AG09319 (cell line): ENCODE data around the gene FRY.

Experiments
- DNase-seq: peaks from one replicate; pipeline ENCODE4 v3.0.0-alpha.2; 2010; ENCODE audit warnings: low read depth; ENCODE audit errors: extremely low read depth
- TF ChIP-seq, protein P1 (sequence below): IDR thresholded peaks from 2 replicates; pipeline ENCODE4 v1.5.1; 2011; ENCODE audit warnings: low read depth, mild to moderate bottlenecking, inconsistent platforms, low read length, moderate library complexity

FRY gene

DNA sequence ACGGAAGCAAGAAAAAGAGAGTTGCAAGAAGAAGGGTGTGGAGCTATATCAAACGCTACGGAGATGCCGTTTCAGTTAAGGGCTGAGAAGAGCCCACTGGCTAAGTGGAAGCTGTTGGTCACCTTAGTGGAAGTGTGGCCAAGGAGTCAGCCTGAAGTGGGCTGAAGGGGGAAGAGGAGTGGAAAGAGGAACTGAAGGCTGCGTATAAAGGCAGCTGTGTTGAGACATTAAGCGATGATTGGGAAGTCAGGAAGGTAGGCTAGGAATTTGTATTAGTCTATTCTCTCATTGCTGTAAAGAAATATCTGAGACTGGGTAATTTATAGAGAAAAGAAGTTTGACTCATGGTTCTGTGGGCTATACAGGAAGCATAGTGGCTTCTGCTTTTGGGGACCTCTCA, 14.1 kb upstream of the FRY start:
- DNase-seq = no peak

DNA sequence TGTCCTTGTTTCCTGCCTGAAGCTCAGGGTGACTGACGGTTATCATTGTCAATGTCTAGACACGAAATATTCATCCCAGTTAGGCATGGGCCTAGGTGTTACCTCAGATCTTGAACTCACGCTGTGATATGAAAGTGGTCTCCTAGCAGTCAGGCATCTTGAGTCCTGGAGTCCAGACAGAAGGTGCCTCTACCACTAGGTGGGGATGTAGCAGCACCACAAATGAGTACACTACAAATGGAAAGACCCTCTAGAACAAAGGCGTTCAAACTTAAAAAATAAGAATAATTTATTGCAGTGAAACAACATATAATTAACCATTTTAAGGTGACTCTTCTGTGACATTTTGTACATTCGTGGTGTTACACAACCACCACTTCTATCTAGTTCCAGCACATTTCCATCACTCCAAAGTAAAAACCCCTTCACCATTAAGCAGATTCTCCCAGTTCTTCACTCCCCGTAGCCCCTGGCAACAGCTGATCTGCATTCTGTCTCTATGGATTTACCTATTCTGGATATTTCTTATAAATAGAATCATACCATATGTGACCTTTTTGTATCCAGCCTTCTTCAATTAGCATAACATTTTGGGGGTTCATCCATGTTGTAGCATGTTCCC, 11.9 kb upstream of the FRY start:
- peak; percentile 46 for DNase-seq
- TF ChIP-seq, protein P1, sequence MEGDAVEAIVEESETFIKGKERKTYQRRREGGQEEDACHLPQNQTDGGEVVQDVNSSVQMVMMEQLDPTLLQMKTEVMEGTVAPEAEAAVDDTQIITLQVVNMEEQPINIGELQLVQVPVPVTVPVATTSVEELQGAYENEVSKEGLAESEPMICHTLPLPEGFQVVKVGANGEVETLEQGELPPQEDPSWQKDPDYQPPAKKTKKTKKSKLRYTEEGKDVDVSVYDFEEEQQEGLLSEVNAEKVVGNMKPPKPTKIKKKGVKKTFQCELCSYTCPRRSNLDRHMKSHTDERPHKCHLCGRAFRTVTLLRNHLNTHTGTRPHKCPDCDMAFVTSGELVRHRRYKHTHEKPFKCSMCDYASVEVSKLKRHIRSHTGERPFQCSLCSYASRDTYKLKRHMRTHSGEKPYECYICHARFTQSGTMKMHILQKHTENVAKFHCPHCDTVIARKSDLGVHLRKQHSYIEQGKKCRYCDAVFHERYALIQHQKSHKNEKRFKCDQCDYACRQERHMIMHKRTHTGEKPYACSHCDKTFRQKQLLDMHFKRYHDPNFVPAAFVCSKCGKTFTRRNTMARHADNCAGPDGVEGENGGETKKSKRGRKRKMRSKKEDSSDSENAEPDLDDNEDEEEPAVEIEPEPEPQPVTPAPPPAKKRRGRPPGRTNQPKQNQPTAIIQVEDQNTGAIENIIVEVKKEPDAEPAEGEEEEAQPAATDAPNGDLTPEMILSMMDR = peak; percentile 89

More for the DNA sequence above, 14.1 kb upstream of the FRY start:
- TF ChIP-seq, protein P1 = no peak

DNA sequence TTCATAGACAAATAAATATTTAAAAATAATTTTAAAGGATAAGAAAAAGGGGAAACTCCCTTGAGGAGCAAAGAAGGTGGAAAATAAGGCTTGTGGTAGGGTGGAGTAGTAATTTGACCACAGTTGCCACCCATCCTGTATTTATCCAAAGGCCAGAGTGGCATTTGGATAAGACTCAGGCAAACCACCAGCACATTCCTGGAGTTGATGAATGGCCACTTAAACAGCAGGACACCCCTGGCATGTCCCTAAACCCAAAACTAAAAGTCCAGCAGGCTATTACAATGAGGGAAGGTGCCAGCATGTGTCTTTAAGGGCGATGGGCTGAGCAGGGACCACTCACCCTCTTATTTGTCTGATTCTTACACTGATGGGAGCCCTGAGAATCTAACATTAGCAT, 9.8 kb upstream of the FRY start:
- TF ChIP-seq, protein P1 = no peak
- DNase-seq = no peak

DNA sequence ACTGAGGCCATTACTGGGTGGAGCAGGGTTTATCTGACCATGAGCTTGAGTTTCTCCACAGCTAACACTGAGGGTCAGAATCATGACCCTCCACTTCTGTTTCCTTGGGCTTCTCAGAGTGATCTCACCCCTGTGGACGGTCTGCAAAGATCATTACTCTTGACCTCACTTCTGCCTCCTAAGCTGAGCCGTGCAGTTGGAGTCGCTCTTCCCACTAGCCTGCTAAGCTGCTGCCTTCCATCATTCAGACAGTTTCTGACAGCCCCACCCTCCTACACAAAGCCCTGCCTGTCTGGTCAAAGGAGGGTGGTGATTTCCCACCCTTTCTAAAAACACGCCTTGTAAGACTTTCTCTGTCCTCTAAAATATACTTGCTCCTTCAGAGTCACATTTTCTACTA, 9.3 kb upstream of the FRY start:
- TF ChIP-seq, protein P1 = no peak
- DNase-seq = no peak

DNA sequence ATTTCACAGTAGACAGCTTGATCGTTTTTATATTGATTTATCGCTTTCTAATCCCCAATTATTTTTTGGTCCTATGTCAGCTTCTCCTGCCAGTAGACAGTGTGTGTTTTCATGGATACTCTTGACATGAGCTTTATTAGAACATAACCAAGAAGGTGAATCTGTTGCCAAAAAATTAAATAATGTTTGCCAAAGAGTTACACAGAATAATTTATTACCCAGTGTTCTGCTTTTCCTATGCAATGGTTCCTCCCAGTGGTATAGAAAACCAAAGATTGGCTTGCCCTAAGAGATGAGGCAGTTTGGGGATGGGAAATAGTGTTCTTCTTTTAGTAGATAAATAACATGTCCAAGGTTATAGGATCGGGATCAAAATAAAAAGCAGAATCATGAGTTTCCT, 8.5 kb upstream of the FRY start:
- no peak for DNase-seq
- TF ChIP-seq, protein P1 = no peak

DNA sequence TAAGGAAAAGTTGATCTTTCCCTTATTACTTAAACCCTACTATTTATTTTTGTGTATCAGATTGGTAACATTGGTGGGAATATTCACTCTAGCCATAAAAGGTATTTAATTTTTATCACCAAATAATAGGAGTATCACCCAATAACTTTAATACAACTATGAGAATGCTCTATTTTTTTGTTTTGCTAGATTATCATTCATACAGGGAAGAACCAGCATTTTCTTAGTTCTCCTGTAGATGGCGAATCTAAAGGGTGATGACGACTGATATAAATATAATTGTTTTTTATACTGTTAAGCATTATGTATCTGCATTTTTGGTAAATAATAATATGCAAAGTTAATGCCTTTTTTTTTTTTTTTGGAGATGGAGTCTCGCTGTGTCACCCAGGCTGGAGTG, 7.9 kb upstream of the FRY start:
- TF ChIP-seq, protein P1 = peak; percentile 31
- no peak for DNase-seq

DNA sequence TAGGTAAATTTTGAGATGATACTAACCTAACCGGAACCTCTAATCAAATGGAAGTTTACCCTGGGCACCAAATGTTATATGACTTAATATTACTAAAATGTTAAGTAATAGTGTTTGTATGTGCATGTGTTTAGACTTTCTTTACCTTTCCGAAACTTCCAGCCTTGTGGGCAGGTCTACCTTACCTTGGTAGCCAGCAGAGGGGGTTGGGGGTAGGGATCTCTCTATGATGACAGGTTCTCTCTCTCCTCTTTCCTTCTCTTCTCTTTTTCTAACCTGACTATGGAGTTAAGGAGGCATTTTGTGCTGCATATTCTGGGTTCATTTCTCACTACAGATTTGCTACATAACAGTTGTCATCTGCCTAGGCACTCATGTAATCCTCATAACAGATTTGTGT, 6.8 kb upstream of the FRY start:
- TF ChIP-seq, protein P1 = no peak
- DNase-seq = no peak
